GM21737 (cell line): ENCODE results near the gene PDE8B.

Experiments used
- ATAC-seq: cut with Tn5 transposase; IDR thresholded peaks from one replicate; pipeline ENCODE4 v1.9.1; 2021; ENCODE audit warnings: mild to moderate bottlenecking, moderate library complexity; ENCODE audit not compliant: unreplicated experiment

Gene PDE8B

GRCh38 chr5:77394064-77394715 lies 183.7 kb downstream of the PDE8B start:
- no peak for ATAC-seq

GRCh38 chr5:77396017-77396416 lies 185.5 kb downstream of the PDE8B start:
- ATAC-seq, result no peak

DNA sequence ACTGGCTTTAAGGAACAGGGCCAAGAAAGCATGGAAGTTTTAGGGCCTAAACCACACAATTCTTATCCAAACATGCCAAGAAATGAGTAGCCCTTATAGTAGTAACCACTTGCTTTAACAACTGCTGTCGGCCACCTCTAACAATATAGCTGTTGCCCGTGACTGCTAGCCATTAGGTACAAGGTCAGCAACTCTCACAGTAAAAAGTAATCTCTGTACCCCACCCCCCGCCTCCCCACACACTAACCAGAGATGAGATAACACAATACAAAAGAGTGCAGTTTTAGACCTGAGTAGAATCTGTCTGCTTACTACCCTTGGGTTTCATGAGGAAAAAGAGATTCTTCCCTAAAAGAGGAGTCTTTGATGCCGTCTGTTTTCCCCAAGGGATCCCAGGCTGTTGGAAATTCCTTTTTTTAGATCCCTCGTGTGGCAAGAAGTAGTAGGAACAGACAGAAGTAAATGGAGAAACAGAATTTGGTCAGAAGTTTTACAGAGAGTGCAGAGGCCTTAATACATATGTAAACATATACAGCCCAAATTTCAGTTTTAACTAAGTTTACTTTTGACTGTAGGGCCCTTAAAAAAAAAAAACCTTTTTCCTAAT lies 187.3 kb downstream of the PDE8B start:
- ATAC-seq, result no peak

DNA sequence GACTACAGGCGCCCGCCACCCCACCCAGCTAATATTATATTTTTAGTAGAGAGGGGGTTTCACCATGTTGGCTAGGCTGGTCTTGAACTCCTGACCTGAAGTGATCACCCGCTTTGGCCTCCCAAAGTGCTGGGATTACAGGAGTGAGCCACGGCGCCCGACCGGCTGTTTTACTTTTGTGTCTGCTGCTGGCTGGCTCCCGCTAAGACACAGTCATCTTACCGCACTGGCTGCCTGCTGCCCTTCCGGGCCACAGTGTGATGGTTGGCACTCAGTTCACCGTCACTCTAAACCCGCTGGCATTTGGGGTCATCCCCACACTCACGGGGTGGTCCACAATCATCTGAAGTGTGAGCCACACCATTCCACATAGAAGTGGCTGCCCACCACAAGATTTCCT lies 188.0 kb downstream of the PDE8B start:
- ATAC-seq, result no peak

DNA sequence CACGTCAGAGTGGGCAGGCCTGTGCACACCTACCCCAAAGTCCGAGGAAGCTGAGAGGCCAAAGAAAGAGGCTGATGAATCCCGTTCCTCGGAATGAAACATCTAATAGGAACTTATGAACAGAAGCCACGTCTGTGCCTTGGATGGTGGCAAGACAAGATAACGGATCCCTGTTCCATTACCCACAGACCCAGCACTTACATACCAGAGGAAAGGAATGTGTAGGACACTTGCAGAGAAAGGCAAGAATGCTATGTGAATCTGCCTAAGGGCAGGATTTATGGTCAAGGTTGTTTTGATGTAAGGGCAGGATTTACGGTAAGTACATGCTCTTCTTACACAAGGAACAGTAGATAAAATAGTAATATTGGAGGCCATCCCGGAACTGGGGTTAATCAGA lies 188.4 kb downstream of the PDE8B start:
- no peak for ATAC-seq

GRCh38 chr5:77400645-77401044 lies 190.2 kb downstream of the PDE8B start:
- no peak for ATAC-seq

DNA sequence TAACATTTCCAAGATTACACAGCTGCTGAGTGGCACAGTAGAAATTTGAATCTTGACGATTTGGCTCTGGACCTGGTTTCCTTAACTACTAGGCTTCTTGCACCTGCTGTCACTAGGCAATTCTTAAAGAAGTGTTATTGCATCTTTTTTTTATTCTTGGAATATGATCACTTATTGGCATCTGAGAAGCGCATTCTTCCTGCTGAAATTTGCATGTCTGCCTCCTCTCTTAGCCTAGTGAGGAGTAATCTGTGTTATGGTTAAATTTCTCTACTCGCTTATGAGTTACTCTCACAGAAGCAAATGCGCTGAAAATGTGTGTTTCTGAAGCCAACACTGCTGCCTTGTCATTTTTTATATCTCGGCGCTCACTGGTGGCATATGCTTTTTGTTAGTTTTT lies 192.3 kb downstream of the PDE8B start:
- ATAC-seq, result no peak

GRCh38 chr5:77407152-77407551 lies 196.7 kb downstream of the PDE8B start:
- ATAC-seq, result no peak

DNA sequence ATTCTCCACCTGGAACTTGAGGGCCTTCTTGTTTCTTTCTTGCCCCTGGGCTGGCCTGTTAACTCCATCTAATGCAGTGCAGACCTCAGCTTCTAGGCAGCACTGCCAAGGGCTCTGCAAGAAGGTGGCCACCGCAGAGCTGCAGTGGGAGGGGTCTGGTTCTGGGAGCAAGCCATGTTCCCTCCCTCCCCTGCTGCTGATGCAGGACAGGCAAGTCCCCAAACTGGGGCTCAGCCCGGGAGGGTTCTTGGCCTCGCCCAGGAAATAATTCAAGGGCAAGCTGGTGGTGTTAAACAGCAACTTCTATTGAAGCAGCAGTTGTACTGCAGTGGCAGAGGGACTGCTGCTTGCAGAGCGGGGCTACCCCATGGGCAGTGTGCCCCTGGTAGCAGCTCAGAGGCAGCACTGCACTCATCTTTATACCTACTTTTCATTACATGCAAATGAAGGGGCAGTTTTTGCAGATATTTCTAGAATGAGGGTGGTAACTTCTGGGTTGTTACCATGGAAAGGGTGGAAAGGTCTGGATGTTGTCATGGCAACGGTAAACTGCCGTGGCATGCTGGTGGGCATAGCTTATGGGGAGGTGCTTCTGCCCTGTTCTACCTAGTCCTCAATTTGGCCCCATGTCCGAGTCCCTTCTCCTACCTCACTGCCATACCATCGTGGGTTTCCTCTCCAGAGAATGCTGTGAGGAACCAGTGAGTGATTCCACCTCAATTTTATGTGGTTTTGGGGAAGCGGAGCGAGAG lies 199.6 kb downstream of the PDE8B start:
- ATAC-seq, result no peak

DNA sequence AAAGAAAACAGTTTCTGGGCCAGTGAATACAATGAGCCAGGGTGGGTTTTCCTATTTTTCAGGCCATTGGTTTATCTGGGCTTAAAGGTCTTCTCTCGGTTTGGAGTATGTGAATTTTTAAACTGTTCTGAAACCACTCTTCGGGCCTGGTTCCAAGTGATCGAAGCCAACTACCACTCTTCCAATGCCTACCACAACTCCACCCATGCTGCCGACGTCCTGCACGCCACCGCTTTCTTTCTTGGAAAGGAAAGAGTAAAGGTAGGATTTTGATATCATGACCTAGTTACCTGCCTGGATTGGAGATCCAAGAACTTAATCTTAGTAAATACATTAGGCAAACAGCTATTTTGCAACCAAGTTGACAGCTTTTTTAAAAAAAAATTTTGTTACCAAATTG lies 202.6 kb downstream of the PDE8B start:
- ATAC-seq, result no peak

DNA sequence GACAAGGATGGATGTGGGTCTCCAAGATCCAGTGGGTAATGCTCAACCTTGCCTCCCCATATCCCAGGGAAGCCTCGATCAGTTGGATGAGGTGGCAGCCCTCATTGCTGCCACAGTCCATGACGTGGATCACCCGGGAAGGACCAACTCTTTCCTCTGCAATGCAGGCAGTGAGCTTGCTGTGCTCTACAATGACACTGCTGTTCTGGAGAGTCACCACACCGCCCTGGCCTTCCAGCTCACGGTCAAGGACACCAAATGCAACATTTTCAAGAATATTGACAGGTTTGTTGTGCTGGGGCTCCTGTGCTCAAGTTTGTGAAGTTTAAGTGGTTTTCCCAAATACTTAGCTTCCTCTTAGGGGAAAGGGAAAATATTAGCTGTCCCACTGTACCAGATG lies 207.7 kb downstream of the PDE8B start:
- ATAC-seq, result no peak

DNA sequence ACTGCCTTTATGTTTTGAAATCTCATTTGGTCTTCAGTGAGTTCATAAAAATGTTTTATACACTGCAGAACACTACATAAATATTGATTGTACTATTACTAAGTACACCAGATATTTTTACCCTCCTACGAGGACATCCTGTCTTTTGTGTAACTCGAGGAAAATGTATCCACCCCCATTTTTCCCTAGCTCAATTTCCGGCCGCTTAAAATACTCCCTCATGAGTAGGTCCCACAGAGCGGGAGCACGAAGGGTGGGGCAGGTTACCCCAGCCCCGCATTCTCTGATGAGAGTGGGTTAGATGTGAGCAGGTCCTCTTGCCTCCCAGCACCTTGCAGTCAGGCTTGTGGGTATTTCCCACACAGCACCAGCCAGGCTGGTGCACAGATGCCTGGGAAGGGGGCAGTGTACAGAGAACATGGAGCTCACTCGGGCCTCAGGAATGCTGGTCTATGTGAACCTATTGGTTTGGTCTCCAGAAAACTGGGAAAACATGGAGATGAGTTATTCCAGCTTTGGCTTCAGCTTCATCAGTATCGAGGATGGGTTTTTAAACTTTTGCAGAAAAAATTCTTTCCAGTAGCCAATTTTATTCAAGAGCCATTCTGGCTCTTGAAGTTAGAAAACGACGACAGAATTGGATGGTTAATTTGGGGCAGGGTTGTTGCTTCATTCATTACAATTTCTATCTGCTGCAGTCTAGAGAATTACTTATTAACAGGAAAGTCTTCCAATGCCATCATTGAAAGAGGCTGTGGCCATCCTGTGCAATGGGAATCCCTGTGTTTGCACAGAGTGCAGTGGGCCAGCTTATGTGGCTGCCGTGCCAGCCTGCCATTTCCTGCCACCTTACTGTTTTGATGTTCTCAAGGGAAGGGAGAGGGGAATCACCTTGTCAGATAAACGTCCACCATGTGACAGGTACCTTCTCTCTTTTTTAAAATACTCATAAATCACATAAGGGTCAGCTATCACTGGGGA lies 208.4 kb downstream of the PDE8B start:
- ATAC-seq, result no peak

DNA sequence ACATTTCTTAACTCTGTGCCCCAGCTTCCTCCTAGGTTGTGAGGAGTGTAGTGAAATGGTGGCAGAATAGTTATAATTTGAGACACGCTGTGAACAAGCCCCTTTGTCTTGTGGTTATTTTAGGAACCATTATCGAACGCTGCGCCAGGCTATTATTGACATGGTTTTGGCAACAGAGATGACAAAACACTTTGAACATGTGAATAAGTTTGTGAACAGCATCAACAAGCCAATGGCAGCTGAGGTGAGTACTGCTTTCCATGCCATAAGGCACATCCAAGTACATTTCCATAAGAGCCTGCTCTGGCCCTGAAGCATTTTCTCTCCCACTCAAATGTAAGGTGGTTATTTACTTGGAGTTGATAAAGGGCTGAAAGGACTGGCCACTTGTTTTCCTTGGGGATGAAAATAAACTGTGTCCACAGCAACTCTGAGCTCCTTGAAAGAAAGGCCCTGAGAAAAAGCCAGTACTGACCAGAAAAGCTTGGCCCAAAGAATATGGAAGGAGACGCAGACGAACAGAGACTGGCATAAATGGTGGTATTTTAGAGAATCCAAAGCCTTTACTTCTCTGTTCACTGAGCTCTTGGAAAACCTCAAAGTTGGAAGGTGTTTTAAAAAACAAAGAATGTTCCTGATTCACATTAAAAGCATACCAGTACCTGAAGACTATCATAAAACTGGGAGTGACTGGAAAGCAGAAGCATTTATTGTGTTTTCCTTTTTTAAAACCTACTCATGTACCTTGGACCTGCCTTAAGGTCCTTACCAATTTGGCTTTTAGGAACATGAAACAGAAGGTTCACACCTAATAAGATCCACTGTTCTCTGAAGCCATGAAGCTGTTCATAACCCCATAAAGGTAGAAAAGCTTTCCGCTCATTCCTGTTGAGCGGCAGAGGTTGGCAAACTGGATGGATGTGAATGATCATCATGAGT lies 209.4 kb downstream of the PDE8B start:
- ATAC-seq, result no peak

GRCh38 chr5:77420940-77421339 lies 210.5 kb downstream of the PDE8B start:
- ATAC-seq, result no peak

- ATAC-seq, result no peak
Observed at GRCh38 chr5:77423022-77423750, 212.7 kb downstream of the PDE8B start.

- no peak for ATAC-seq
Observed at GRCh38 chr5:77424921-77425320, 214.4 kb downstream of the PDE8B start.

DNA sequence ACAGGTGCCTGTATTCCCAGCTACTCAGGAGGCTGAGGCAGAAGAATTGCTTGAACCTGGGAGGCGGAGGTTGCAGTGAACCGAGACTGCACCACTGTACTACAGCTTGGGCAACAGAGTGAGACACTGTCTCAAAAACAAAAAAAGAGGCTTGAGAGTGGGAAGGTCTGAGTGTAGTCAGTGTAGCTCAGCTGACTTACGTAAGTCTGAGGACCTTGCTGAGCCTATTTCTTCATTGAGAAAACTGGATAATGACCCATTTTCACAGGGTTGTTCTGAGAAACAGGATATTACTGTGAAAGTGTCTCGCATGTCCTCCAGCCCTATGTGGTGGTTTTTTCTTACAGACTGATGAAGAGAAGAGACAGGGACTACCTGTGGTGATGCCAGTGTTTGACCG lies 214.9 kb downstream of the PDE8B start:
- no peak for ATAC-seq

- no peak for ATAC-seq
Observed at GRCh38 chr5:77425998-77426659, 215.6 kb downstream of the PDE8B start.

DNA sequence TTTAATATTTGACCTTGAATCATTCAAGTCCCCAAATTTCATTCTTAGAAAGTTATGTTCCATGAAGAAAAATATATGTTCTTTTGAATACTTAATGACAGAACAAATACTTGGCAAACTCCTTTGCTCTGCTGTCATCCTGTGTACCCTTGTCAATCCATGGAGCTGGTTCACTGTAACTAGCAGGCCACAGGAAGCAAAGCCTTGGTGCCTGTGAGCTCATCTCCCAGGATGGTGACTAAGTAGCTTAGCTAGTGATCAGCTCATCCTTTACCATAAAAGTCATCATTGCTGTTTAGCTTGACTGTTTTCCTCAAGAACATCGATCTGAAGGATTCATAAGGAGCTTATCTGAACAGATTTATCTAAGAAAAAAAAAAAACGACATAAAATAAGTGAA lies 216.2 kb downstream of the PDE8B start:
- ATAC-seq, result no peak
